Astrocyte of the cerebellum (primary cell): ENCODE measurements around the gene THEM5.
"Not testable (repeated sequence)": the region's sequence is repeated elsewhere in the genome, so short reads cannot be mapped to it uniquely, and the experiment has no call there.

Experiments used
- DNase-seq: peaks from one replicate; pipeline ENCODE4 v3.0.0-alpha.2; 2011; ENCODE audit warnings: low read depth
- H3K4me3 ChIP-seq: 2 replicates; pipeline ENCODE4 v1.5.1; 2011; ENCODE audit warnings: mild to moderate bottlenecking, low read depth, low read length, moderate library complexity
- CTCF ChIP-seq: IDR thresholded peaks from 2 replicates; pipeline ENCODE4 v1.5.1; 2012; ENCODE audit warnings: low read length, low read depth, moderate library complexity, mild to moderate bottlenecking; ENCODE audit errors: missing control alignments
- in situ Hi-C: cut with HindIII; loops from 2 replicates; pipeline ENCODE4 v1.10.0; 2017; ENCODE audit warnings: low sequenced_read_pairs

THEM5 gene

GRCh38 chr1:151853411-151853943 is at the start of gene THEM5:
Gene THEM5, minus strand, starts transcription at chr1:151853712. Its CDS starts 147 bp downstream, at chr1:151853565.
- in situ Hi-C loops: no loop called here
- DNase-seq: no peak
- TF ChIP-seq CTCF: no peak
- H3K4me3 ChIP-seq: no peak within 1 kb of the TSS

GRCh38 chr1:151902858-151903257 is 49.3 kb upstream of the THEM5 start:
- H3K4me3 ChIP-seq: no peak overlapping the region
- DNase-seq: no peak
- TF ChIP-seq CTCF: no peak
- in situ Hi-C loops: no loop called here

- H3K4me3 ChIP-seq, in situ Hi-C loops, DNase-seq: not testable (repeated sequence)
Observed at GRCh38 chr1:151900804-151901203, 47.3 kb upstream of the THEM5 start.

GRCh38 chr1:151898519-151898991 is 45.0 kb upstream of the THEM5 start:
- in situ Hi-C loops: no loop called here
- DNase-seq: no peak
- H3K4me3 ChIP-seq: no peak overlapping the region
- TF ChIP-seq CTCF: no peak

- TF ChIP-seq CTCF: no peak
- in situ Hi-C loops: no loop called here
- no peak for DNase-seq
- H3K4me3 ChIP-seq: no peak overlapping the region
Observed at GRCh38 chr1:151897991-151898431, 44.5 kb upstream of the THEM5 start.

- in situ Hi-C loops: no loop called here
- no peak for DNase-seq
- H3K4me3 ChIP-seq: no peak overlapping the region
- TF ChIP-seq CTCF: no peak
Observed at GRCh38 chr1:151893176-151893924, 39.8 kb upstream of the THEM5 start.

- no peak for DNase-seq
- in situ Hi-C loops: no loop called here
- no peak overlapping the region for H3K4me3 ChIP-seq
- TF ChIP-seq CTCF: no peak
Observed at GRCh38 chr1:151892190-151892589, 38.7 kb upstream of the THEM5 start.
